HepG2 (cell line): ENCODE measurements around the gene PLOD3. TPM values are rescaled to one million over a fixed set of nuclear protein-coding genes. Genes with fewer than 3 reads are reported as not detected.

Experiments
- ARNT ChIP-seq: fragments of 450-650 bp; IDR thresholded peaks from 2 replicates; pipeline ENCODE4 v1.6.1; 2017
- CREB1 ChIP-seq, 2 experiments: fragments of 450-650 bp in 1 of 2; IDR thresholded peaks; 2 replicates each; pipeline ENCODE4 v1.6.1; 2016 to 2017; ENCODE audit warnings: control low read depth in 1 of 2, mild to moderate bottlenecking in 1 of 2, missing compliant biosample characterization in 1 of 2, missing genetic modification characterization in 1 of 2
- FOXK2 ChIP-seq: fragments of 450-650 bp; IDR thresholded peaks from 2 replicates; pipeline ENCODE4 v1.6.1; 2016
- HOMEZ ChIP-seq: IDR thresholded peaks from 2 replicates; pipeline ENCODE4 v1.6.1; 2016; ENCODE audit warnings: low read depth
- MIER2 ChIP-seq: IDR thresholded peaks from 2 replicates; pipeline ENCODE4 v1.6.1; 2016; ENCODE audit warnings: missing biosample characterization, missing genetic modification reagents
- NFIB ChIP-seq: sonication (generic); formaldehyde crosslinking; IDR thresholded peaks from 2 replicates; pipeline ENCODE4 v1.9.0; 2021; ENCODE audit warnings: missing genetic modification reagents, mild to moderate bottlenecking, borderline replicate concordance
- PITX1 ChIP-seq: sonication (generic); formaldehyde crosslinking; IDR thresholded peaks from 2 replicates; pipeline ENCODE4 v1.5.1; 2020; ENCODE audit warnings: mild to moderate bottlenecking, missing genetic modification reagents
- RXRA ChIP-seq: sonication (generic); formaldehyde crosslinking; IDR thresholded peaks from 2 replicates; pipeline ENCODE4 v1.5.1; 2020; ENCODE audit warnings: missing genetic modification reagents
- TOE1 ChIP-seq: sonication (generic); formaldehyde crosslinking; IDR thresholded peaks from 2 replicates; pipeline ENCODE4 v1.4.0; 2020; ENCODE audit warnings: mild to moderate bottlenecking, missing genetic modification reagents
- ZBTB49 ChIP-seq: sonication (generic); formaldehyde crosslinking; IDR thresholded peaks from 2 replicates; pipeline ENCODE4 v1.4.0; 2020; ENCODE audit warnings: missing genetic modification reagents, borderline replicate concordance
- ZNF17 ChIP-seq: sonication (generic); formaldehyde crosslinking; IDR thresholded peaks from 2 replicates; pipeline ENCODE4 v1.5.0; 2020; ENCODE audit warnings: mild to moderate bottlenecking, missing genetic modification reagents
- ZNF235 ChIP-seq: sonication (generic); formaldehyde crosslinking; IDR thresholded peaks from 2 replicates; pipeline ENCODE4 v1.8.1; 2023; ENCODE audit warnings: mild to moderate bottlenecking, missing genetic modification reagents, borderline replicate concordance
- ZNF530 ChIP-seq: sonication (generic); formaldehyde crosslinking; IDR thresholded peaks from 2 replicates; pipeline ENCODE4 v1.5.0; 2020; ENCODE audit warnings: low read depth, mild to moderate bottlenecking, missing genetic modification reagents
- ZNF552 ChIP-seq: sonication (generic); formaldehyde crosslinking; IDR thresholded peaks from 2 replicates; pipeline ENCODE4 v1.9.0; 2022; ENCODE audit warnings: missing genetic modification reagents, mild to moderate bottlenecking, borderline replicate concordance
- ZNF562 ChIP-seq: sonication (generic); formaldehyde crosslinking; IDR thresholded peaks from 2 replicates; pipeline ENCODE4 v1.8.0; 2022; ENCODE audit warnings: missing genetic modification reagents, borderline replicate concordance
- ZNF569 ChIP-seq: sonication (generic); formaldehyde crosslinking; IDR thresholded peaks from 2 replicates; pipeline ENCODE4 v1.5.0; 2020; ENCODE audit warnings: mild to moderate bottlenecking, missing genetic modification reagents, moderate library complexity, borderline replicate concordance
- ZNF75D ChIP-seq: sonication (generic); formaldehyde crosslinking; IDR thresholded peaks from 2 replicates; pipeline ENCODE4 v1.8.1; 2023; ENCODE audit warnings: missing genetic modification reagents, mild to moderate bottlenecking, borderline replicate concordance
- ZSCAN22 ChIP-seq: sonication (generic); formaldehyde crosslinking; IDR thresholded peaks from 2 replicates; pipeline ENCODE4 v1.4.0; 2020; ENCODE audit warnings: mild to moderate bottlenecking, missing genetic modification reagents
- ZSCAN30 ChIP-seq: sonication (generic); formaldehyde crosslinking; IDR thresholded peaks from 2 replicates; pipeline ENCODE4 v1.5.0; 2020; ENCODE audit warnings: mild to moderate bottlenecking, missing genetic modification reagents
- polyA plus RNA-seq, 8 experiments: library from polyadenylated mRNA; depleted of rRNA in 3 of 8; stranded (reverse) in 7 of 8; unstranded in 1 of 8; fragments of >200 nt; fragmentation: Illumina TruSeq in 4 of 8; extraction: Trizol in 4 of 8; gene quantifications; 2 replicates each; pipeline versions ENCODE4 v1.2.1 to v1.2.3, GENCODE V29; 2011 to 2016; ENCODE audit warnings: low read depth in 4 of 8, missing spikeins in 1 of 8, mixed read lengths in 1 of 8; ENCODE audit not compliant: insufficient read depth in 1 of 8
- total RNA-seq, 5 experiments: library from RNA; depleted of rRNA; stranded (reverse); fragments of >200 nt; fragmentation: Illumina TruSeq; extraction: Trizol; gene quantifications; 2 replicates each; pipeline ENCODE4 v1.2.3, GENCODE V29; 2016; ENCODE audit warnings: low read depth in 1 of 5
- TF ChIP-seq, protein P1 (sequence below): sonication (generic); formaldehyde crosslinking; IDR thresholded peaks from 2 replicates; pipeline ENCODE4 v1.4.0; 2020; ENCODE audit warnings: mild to moderate bottlenecking, missing genetic modification reagents
- TF ChIP-seq, protein P2 (sequence below): sonication (generic); formaldehyde crosslinking; IDR thresholded peaks from 2 replicates; pipeline ENCODE4 v1.8.0; 2022; ENCODE audit warnings: mild to moderate bottlenecking, missing genetic modification reagents
- TF ChIP-seq, protein P3 (sequence below): sonication (generic); formaldehyde crosslinking; conservative IDR thresholded peaks from 2 replicates; pipeline ENCODE4 v1.4.0; 2020; ENCODE audit warnings: missing genetic modification reagents
- TF ChIP-seq, protein P4 (sequence below): IDR thresholded peaks from 2 replicates; pipeline ENCODE4 v1.6.1; 2016; ENCODE audit warnings: missing biosample characterization, missing genetic modification reagents, low read depth

PLOD3 gene
- total and polyA plus RNA-seq, 2 of the 13 experiments (the other 11 are each of a cell fraction or from before 2014, with no cell fraction given): 65.8 to 67.4 TPM

- TF ChIP-seq, protein P1, sequence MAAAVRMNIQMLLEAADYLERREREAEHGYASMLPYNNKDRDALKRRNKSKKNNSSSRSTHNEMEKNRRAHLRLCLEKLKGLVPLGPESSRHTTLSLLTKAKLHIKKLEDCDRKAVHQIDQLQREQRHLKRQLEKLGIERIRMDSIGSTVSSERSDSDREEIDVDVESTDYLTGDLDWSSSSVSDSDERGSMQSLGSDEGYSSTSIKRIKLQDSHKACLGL (CRISPR knock-in tag): no peak
- TF ChIP-seq HOMEZ (no peak), MIER2 (CRISPR knock-in tag) (no peak), ZNF552 (no peak), FOXK2 (no peak), ZNF17 (CRISPR knock-in tag) (no peak), ZNF530 (CRISPR knock-in tag) (no peak), ZNF235 (no peak), ARNT (no peak), ZSCAN30 (CRISPR knock-in tag) (no peak), NFIB (no peak), CREB1 (IDR thresholded peaks at IDR 0.05) (no peak), CREB1 (CRISPR knock-in tag; IDR thresholded peaks at IDR 0.05) (no peak), ZNF569 (no peak), ZSCAN22 (CRISPR knock-in tag) (no peak), ZBTB49 (CRISPR knock-in tag) (no peak), PITX1 (CRISPR knock-in tag) (peak; percentile 71; the same call in 1 of the 2 replicates), ZNF75D (CRISPR knock-in tag) (no peak), RXRA (CRISPR knock-in tag) (no peak; the same call in 1 of the 2 replicates), ZNF562 (CRISPR knock-in tag) (no peak), TOE1 (CRISPR knock-in tag) (no peak)
- TF ChIP-seq, protein P2, sequence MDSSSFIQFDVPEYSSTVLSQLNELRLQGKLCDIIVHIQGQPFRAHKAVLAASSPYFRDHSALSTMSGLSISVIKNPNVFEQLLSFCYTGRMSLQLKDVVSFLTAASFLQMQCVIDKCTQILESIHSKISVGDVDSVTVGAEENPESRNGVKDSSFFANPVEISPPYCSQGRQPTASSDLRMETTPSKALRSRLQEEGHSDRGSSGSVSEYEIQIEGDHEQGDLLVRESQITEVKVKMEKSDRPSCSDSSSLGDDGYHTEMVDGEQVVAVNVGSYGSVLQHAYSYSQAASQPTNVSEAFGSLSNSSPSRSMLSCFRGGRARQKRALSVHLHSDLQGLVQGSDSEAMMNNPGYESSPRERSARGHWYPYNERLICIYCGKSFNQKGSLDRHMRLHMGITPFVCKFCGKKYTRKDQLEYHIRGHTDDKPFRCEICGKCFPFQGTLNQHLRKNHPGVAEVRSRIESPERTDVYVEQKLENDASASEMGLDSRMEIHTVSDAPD (CRISPR knock-in tag): no peak
- TF ChIP-seq, protein P3, sequence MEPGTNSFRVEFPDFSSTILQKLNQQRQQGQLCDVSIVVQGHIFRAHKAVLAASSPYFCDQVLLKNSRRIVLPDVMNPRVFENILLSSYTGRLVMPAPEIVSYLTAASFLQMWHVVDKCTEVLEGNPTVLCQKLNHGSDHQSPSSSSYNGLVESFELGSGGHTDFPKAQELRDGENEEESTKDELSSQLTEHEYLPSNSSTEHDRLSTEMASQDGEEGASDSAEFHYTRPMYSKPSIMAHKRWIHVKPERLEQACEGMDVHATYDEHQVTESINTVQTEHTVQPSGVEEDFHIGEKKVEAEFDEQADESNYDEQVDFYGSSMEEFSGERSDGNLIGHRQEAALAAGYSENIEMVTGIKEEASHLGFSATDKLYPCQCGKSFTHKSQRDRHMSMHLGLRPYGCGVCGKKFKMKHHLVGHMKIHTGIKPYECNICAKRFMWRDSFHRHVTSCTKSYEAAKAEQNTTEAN: 0 out of 2 replicates have a peak, but pooled peaks have one; percentile 27
- TF ChIP-seq, protein P4, sequence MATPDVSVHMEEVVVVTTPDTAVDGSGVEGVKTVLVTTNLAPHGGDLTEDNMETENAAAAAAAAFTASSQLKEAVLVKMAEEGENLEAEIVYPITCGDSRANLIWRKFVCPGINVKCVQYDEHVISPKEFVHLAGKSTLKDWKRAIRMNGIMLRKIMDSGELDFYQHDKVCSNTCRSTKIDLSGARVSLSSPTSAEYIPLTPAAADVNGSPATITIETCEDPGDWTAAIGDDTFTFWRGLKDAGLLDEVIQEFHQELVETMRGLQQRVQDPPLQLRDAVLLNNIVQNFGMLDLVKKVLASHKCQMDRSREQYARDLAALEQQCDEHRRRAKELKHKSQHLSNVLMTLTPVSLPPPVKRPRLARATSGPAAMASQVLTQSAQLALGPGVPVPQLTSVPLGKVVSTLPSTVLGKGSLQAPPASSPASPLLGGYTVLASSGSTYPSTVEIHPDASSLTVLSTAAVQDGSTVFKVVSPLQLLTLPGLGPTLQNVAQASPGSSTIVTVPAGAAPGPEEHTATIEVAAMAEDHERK (CRISPR knock-in tag): no peak
Measured at GRCh38 chr7:101220295-101220694, 2.9 kb upstream of the PLOD3 start (continued).
